Measurements from ENCODE around the gene TLDC2.

DNA sequence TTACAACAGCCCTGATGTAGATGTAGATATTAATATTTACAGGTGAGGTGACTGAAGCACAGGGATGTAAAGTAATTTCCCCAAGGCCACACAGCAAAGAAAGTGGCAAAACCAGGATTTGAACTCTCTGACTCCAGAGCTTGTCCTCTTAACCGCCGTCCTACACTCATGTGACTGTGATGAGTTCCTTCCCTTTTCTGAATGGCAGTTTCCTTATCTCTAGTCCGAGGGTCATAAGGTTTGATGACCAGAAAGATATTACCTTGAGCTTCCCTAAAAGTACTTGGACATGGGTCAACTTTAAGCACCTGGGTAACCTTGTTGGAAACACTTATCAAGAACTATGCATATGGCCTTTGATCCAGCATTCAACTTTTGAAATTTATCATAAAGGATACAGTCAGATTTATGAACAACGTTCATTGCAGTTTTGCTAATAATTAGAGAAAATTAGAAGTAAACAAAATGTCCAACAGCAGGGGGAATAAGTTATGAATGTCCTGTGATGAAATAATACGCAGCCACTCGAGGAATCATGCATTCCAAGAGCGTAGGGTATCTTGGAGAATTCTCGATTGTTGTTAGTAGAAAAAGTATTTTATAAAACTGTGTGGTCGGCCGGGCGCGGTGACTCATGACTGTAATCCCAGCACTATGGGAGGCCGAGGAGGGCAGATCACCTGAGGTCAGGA is 2.3 kb upstream of the TLDC2 start:
- TF ChIP-seq POLR2A (IDR thresholded peaks at IDR 0.05) = no peak
- TF ChIP-seq CTCF (IDR thresholded peaks at IDR 0.05) = no peak

Measured in uterus (tissue), 2 donors.